Body of pancreas (tissue), 4 donors: Measurements from ENCODE around the gene POLR1A.

Experiments used
- POLR2A ChIP-seq, 3 donors: fragments of 450-650 bp; IDR thresholded peaks; one replicate each; pipeline ENCODE4 v1.6.1; 2016; ENCODE audit warnings: antibody characterized with exemption in 3 of 3, mild to moderate bottlenecking in 2 of 3
- TF ChIP-seq, protein P1 (sequence below), 7 experiments: fragments of 450-650 bp in 4 of 7; fragments of 200-600 bp in 3 of 7; sonication (generic) in 3 of 7; IDR thresholded peaks; one replicate each; pipeline ENCODE4 v1.5.1; 2016 to 2019; ENCODE audit warnings: antibody characterized with exemption in 7 of 7

- TF ChIP-seq, protein P1, sequence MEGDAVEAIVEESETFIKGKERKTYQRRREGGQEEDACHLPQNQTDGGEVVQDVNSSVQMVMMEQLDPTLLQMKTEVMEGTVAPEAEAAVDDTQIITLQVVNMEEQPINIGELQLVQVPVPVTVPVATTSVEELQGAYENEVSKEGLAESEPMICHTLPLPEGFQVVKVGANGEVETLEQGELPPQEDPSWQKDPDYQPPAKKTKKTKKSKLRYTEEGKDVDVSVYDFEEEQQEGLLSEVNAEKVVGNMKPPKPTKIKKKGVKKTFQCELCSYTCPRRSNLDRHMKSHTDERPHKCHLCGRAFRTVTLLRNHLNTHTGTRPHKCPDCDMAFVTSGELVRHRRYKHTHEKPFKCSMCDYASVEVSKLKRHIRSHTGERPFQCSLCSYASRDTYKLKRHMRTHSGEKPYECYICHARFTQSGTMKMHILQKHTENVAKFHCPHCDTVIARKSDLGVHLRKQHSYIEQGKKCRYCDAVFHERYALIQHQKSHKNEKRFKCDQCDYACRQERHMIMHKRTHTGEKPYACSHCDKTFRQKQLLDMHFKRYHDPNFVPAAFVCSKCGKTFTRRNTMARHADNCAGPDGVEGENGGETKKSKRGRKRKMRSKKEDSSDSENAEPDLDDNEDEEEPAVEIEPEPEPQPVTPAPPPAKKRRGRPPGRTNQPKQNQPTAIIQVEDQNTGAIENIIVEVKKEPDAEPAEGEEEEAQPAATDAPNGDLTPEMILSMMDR (IDR thresholded peaks at IDR 0.05): no peak
- TF ChIP-seq POLR2A (IDR thresholded peaks at IDR 0.05): no peak
Measured at GRCh38 chr2:86000938-86001312, 104.8 kb downstream of the POLR1A start.
